ENCODE data around the gene AHNAK2. TPM values are rescaled to one million over a fixed set of nuclear protein-coding genes. Genes with fewer than 3 reads are reported as not detected.
A peak's percentile ranks its signal among the peaks of the same experiment; 100 is the strongest.

AHNAK2 gene
- total and polyA plus RNA-seq, 2 of the 13 experiments (the other 11 are each of a cell fraction or from before 2014, with no cell fraction given): 0.11 to 0.18 TPM

DNA sequence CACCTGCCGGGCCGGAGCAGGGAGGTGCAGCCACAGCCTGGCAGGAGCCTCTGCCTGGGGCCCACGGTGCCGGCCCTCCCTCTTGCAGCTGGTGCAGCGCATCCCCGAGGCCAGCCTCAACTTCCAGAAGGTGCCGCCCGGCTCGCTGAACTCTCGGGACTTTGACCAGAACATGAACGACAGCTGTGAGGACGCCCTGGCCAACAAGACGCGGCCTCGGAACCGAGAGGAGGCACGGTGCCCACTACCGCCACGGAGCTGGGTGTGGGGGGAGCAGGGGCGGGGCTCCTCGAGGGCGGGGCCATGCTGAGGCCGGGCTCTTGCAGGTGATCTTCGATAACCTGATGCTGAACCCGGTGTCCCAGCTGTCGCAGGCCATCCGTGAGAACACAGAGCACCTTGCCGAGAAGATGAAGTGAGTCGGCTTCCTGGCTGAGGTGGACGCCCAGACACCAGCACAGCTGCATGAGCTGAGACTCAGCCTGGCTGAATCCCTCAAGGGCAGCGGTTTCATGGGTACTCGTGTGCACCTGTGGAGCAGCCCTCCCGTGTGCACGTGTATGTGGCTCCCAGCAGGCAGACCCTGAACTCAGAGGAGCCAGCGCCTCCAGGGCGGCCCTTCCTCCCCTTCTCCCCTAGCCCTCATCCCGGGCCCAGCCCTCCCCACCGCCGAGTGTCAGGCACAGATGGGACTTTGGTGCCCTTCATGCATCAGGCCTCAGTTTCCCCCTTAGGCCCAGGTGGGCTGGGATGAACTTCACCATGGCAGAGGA, 84.6 kb downstream of the AHNAK2 start:
- FAIRE-seq: no peak
- no peak overlapping the region for H3K9ac ChIP-seq (ENCODE audit: insufficient read depth, low read depth, low read length)
- no peaks in the 10 kb centered on the region for H3K79me2 ChIP-seq (ENCODE audit: insufficient read depth, low read length)
- DNase-seq (ENCODE audit: low spot score): no peak
- intact Hi-C loops (cut with micrococcal nuclease; ENCODE audit: unreplicated experiment): no loop called here
- ChIA-PET POLR2A (interaction anchor here (1.4 to 1.8 kb wide), 2 partner anchors 17 to 29 kb away, joined by 3 to 6 read pairs; partner anchors contain the start of gene CEP170B), CTCF (ENCODE audit: low intra/inter-chr PET ratio, low total read pairs) (no interaction called here)
- H3K4me1 ChIP-seq (ENCODE audit: insufficient read depth, low read length): peaks cover 9% of the 10 kb centered on the region; the same call in 1 of the 2 replicates
- no peak overlapping the region for H3K4me2 ChIP-seq (ENCODE audit: low read depth, low read length)
- no CpG with 5 or more reads among the region's 39 CpGs for WGBS (ENCODE audit: low lambda C conversion rate)
- no peak overlapping the region for H3K27ac ChIP-seq (ENCODE audit: extremely low read length, insufficient read depth, low read length)
- H3K4me3 ChIP-seq (replicated peaks in 1 of 3; ENCODE audit: insufficient read depth in 1 of 3, low read depth in 2 of 3, low read length in 3 of 3): no peak overlapping the region
- no peaks in the 10 kb centered on the region for H4K20me1 ChIP-seq (ENCODE audit: insufficient read depth, low read length)
- no peaks in the 10 kb centered on the region for H3K36me3 ChIP-seq (replicated peaks in 1 of 2; ENCODE audit: control insufficient read depth in 1 of 2, insufficient read depth in 2 of 2, low read length in 2 of 2)
- TF ChIP-seq SRSF4 (IDR thresholded peaks at IDR 0.05; ENCODE audit: low read depth, low read length, poor library complexity, severe bottlenecking): no peak
- TF ChIP-seq AGO2 (optimal IDR thresholded peaks at IDR 0.05; ENCODE audit: low read depth, low read length): peak; percentile 75
- BruUV-seq (replicated peaks): no TSS peak
- H3K9me3 ChIP-seq (ENCODE audit: low read length): no peaks in the 10 kb centered on the region
- H3K27me3 ChIP-seq (ENCODE audit: control insufficient read depth in 1 of 2, insufficient read depth in 2 of 2, low read length in 2 of 2): 0 out of 5 replicates have a peak, but pooled peaks cover 0 to under 1% of the 10 kb centered on the region in 2 experiments
- H2AFZ ChIP-seq (ENCODE audit: low read length): no peak overlapping the region
- ATAC-seq: no peak
- in situ Hi-C loops (cut with HindIII; ENCODE audit: extremely low pct_ligation_motif_present, low pct_unique_long_range_greater_than_20kb): no loop called here

DNA sequence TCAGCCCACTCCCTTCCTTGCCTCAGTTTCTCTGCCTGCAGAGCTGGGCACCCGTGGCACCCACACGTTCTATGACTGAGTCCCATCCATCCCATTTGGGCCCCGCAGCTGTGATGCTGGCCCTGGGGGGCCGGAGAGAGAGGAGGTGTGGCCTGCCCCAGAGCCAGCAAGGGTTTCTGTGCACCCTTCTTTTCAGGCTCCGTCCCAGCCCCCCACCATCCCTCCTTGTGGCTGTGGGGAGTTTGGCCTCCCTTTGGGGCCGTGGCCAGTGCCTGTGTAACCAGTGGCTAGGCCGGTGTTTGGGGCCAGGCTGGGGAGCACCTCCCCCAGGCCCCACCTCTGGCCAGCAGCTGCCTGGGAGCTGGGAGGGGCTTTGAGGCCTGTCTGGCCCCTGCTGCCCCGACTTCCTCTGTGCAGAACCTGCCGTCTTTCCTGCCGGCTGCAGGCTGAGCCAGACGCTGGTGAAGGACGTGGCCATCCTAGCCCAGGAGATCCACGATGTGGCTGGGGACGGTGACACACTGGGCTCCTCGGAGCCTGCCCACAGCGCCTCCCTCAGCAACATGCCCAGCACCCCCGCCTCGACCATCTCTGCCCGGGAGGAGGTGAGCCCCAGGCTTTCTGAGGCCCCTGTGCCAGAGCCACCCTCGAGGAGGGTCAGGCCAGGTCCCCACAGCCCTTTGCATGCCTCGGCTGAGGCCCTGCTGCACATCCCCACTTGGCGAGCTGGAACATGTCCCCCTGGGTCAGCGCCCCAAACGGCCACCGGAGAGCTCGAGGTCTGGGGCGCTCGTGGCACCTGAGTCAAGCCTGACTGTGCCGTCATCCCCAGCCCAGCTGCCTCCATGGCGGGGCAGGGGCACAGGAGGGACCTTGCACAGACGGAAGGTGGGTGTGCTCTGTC, 85.4 kb downstream of the AHNAK2 start:
- no TSS peak for BruUV-seq (replicated peaks)
- H2AFZ ChIP-seq (ENCODE audit: low read length): no peak overlapping the region
- H3K4me3 ChIP-seq (replicated peaks in 1 of 3; ENCODE audit: insufficient read depth in 1 of 3, low read depth in 2 of 3, low read length in 3 of 3): no peak overlapping the region
- intact Hi-C loops (cut with micrococcal nuclease; ENCODE audit: unreplicated experiment): no loop called here
- no peaks in the 10 kb centered on the region for H4K20me1 ChIP-seq (ENCODE audit: insufficient read depth, low read length)
- H3K27ac ChIP-seq (ENCODE audit: extremely low read length, insufficient read depth, low read length): no peak overlapping the region
- H3K4me2 ChIP-seq (ENCODE audit: low read depth, low read length): no peak overlapping the region
- WGBS (ENCODE audit: low lambda C conversion rate): 82% methylated on average over 8 of the region's 31 CpGs
- no peak for ATAC-seq
- DNase-seq (ENCODE audit: low spot score): no peak
- H3K4me1 ChIP-seq (ENCODE audit: insufficient read depth, low read length): peaks cover 9% of the 10 kb centered on the region; the same call in 1 of the 2 replicates
- ChIA-PET CTCF (ENCODE audit: low intra/inter-chr PET ratio, low total read pairs) (no interaction called here), POLR2A (interaction anchor here (1.4 kb wide), 1 partner anchor 28 kb away, joined by 3 read pairs; the partner anchor contains the start of gene CEP170B)
- H3K9ac ChIP-seq (ENCODE audit: insufficient read depth, low read depth, low read length): no peak overlapping the region
- in situ Hi-C loops (cut with HindIII; ENCODE audit: extremely low pct_ligation_motif_present, low pct_unique_long_range_greater_than_20kb): no loop called here
- no peaks in the 10 kb centered on the region for H3K79me2 ChIP-seq (ENCODE audit: insufficient read depth, low read length)
- no peaks in the 10 kb centered on the region for H3K27me3 ChIP-seq (ENCODE audit: control insufficient read depth in 1 of 2, insufficient read depth in 2 of 2, low read length in 2 of 2)
- H3K36me3 ChIP-seq (replicated peaks in 1 of 2; ENCODE audit: control insufficient read depth in 1 of 2, insufficient read depth in 2 of 2, low read length in 2 of 2): no peaks in the 10 kb centered on the region
- no peak for FAIRE-seq
- H3K9me3 ChIP-seq (ENCODE audit: low read length): no peaks in the 10 kb centered on the region
- no peak for TF ChIP-seq HOXD1 (CRISPR knock-in tag; IDR thresholded peaks at IDR 0.05)
- peak; percentile 80 for TF ChIP-seq AGO2 (optimal IDR thresholded peaks at IDR 0.05; ENCODE audit: low read depth, low read length)
- no peak for TF ChIP-seq FOXC1 (CRISPR knock-in tag; IDR thresholded peaks at IDR 0.05; ENCODE audit: borderline replicate concordance)
- no peak for TF ChIP-seq ZNF572 (CRISPR knock-in tag; IDR thresholded peaks at IDR 0.05)
- TF ChIP-seq YY1 (IDR thresholded peaks at IDR 0.05; ENCODE audit: insufficient read depth, insufficient replicate concordance, low read depth, low read length): no peak
- peak; percentile 17; the same call in 1 of the 2 replicates for TF ChIP-seq TARDBP (CRISPR knock-in tag; IDR thresholded peaks at IDR 0.05)
- TF ChIP-seq ZNF260 (CRISPR knock-in tag; IDR thresholded peaks at IDR 0.05; ENCODE audit: borderline replicate concordance, low read depth): no peak
